SK-N-SH treated with all-trans-retinoic acid at 6 μM for 48 hours (cell line): ENCODE data around the gene MOV10.

Experiments used
- BACH2 ChIP-seq: fragments of 250-450 bp; sonication (Bioruptor Pico); IDR thresholded peaks from 2 replicates; pipeline ENCODE4 v1.9.0; 2021; ENCODE audit warnings: mild to moderate bottlenecking, borderline replicate concordance
- PPARA ChIP-seq: fragments of 250-450 bp; sonication (Bioruptor Pico); IDR thresholded peaks from 2 replicates; pipeline ENCODE4 v1.5.0; 2020; ENCODE audit warnings: mild to moderate bottlenecking, borderline replicate concordance
- TF ChIP-seq, protein P1 (sequence below): fragments of 250-450 bp; sonication (Bioruptor Pico); IDR thresholded peaks from 2 replicates; pipeline ENCODE4 v1.5.1; 2020; ENCODE audit warnings: low read depth, mild to moderate bottlenecking, moderate library complexity
- TF ChIP-seq, protein P2 (sequence below): fragments of 250-450 bp; sonication (Bioruptor Pico); IDR thresholded peaks from 2 replicates; pipeline ENCODE4 v1.8.0; 2020; ENCODE audit warnings: mild to moderate bottlenecking, moderate library complexity, borderline replicate concordance
- TF ChIP-seq, protein P3 (sequence below): fragments of 250-450 bp; sonication (Bioruptor Pico); IDR thresholded peaks from 2 replicates; pipeline ENCODE4 v1.5.1; 2021; ENCODE audit warnings: mild to moderate bottlenecking, moderate library complexity
- TF ChIP-seq, protein P4 (sequence below): fragments of 250-450 bp; sonication (Bioruptor Pico); IDR thresholded peaks from 2 replicates; pipeline ENCODE4 v1.5.0; 2020; ENCODE audit warnings: mild to moderate bottlenecking, moderate library complexity
- TF ChIP-seq, protein P5 (sequence below): fragments of 250-450 bp; sonication (Bioruptor Pico); IDR thresholded peaks from 2 replicates; pipeline ENCODE4 v1.8.0; 2021; ENCODE audit warnings: low read depth, mild to moderate bottlenecking, moderate library complexity, borderline replicate concordance

DNA sequence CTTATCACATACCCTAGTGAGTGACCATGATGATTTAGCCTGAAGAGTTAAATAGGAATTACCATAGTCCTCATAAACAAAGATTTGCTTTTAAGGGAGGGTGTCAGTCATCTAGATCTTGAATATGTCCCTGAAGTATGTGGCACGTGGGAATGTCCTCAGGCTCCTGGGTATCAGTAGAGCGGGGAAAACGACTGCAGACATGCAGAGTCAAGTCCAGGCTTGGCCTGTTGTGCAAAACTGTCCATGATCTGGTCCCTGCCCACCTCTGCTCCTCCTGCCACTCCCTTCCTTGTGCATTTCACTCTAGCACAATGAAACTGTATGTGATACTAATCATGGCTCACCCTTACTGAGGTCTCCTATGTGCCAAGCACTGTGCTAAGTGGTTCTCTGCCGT lies 12.9 kb downstream of the MOV10 start:
- TF ChIP-seq BACH2 = no peak
- TF ChIP-seq, protein P1, sequence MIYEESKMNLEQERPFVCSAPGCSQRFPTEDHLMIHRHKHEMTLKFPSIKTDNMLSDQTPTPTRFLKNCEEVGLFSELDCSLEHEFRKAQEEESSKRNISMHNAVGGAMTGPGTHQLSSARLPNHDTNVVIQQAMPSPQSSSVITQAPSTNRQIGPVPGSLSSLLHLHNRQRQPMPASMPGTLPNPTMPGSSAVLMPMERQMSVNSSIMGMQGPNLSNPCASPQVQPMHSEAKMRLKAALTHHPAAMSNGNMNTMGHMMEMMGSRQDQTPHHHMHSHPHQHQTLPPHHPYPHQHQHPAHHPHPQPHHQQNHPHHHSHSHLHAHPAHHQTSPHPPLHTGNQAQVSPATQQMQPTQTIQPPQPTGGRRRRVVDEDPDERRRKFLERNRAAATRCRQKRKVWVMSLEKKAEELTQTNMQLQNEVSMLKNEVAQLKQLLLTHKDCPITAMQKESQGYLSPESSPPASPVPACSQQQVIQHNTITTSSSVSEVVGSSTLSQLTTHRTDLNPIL (CRISPR knock-in tag) = no peak
- TF ChIP-seq, protein P2, sequence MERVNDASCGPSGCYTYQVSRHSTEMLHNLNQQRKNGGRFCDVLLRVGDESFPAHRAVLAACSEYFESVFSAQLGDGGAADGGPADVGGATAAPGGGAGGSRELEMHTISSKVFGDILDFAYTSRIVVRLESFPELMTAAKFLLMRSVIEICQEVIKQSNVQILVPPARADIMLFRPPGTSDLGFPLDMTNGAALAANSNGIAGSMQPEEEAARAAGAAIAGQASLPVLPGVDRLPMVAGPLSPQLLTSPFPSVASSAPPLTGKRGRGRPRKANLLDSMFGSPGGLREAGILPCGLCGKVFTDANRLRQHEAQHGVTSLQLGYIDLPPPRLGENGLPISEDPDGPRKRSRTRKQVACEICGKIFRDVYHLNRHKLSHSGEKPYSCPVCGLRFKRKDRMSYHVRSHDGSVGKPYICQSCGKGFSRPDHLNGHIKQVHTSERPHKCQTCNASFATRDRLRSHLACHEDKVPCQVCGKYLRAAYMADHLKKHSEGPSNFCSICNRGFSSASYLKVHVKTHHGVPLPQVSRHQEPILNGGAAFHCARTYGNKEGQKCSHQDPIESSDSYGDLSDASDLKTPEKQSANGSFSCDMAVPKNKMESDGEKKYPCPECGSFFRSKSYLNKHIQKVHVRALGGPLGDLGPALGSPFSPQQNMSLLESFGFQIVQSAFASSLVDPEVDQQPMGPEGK = no peak
- TF ChIP-seq, protein P3, sequence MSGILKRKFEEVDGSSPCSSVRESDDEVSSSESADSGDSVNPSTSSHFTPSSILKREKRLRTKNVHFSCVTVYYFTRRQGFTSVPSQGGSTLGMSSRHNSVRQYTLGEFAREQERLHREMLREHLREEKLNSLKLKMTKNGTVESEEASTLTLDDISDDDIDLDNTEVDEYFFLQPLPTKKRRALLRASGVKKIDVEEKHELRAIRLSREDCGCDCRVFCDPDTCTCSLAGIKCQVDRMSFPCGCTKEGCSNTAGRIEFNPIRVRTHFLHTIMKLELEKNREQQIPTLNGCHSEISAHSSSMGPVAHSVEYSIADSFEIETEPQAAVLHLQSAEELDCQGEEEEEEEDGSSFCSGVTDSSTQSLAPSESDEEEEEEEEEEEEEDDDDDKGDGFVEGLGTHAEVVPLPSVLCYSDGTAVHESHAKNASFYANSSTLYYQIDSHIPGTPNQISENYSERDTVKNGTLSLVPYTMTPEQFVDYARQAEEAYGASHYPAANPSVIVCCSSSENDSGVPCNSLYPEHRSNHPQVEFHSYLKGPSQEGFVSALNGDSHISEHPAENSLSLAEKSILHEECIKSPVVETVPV (CRISPR knock-in tag) = no peak
- no peak for TF ChIP-seq PPARA (CRISPR knock-in tag)
- TF ChIP-seq, protein P4, sequence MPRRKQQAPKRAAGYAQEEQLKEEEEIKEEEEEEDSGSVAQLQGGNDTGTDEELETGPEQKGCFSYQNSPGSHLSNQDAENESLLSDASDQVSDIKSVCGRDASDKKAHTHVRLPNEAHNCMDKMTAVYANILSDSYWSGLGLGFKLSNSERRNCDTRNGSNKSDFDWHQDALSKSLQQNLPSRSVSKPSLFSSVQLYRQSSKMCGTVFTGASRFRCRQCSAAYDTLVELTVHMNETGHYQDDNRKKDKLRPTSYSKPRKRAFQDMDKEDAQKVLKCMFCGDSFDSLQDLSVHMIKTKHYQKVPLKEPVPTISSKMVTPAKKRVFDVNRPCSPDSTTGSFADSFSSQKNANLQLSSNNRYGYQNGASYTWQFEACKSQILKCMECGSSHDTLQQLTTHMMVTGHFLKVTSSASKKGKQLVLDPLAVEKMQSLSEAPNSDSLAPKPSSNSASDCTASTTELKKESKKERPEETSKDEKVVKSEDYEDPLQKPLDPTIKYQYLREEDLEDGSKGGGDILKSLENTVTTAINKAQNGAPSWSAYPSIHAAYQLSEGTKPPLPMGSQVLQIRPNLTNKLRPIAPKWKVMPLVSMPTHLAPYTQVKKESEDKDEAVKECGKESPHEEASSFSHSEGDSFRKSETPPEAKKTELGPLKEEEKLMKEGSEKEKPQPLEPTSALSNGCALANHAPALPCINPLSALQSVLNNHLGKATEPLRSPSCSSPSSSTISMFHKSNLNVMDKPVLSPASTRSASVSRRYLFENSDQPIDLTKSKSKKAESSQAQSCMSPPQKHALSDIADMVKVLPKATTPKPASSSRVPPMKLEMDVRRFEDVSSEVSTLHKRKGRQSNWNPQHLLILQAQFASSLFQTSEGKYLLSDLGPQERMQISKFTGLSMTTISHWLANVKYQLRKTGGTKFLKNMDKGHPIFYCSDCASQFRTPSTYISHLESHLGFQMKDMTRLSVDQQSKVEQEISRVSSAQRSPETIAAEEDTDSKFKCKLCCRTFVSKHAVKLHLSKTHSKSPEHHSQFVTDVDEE = no peak
- TF ChIP-seq, protein P5, sequence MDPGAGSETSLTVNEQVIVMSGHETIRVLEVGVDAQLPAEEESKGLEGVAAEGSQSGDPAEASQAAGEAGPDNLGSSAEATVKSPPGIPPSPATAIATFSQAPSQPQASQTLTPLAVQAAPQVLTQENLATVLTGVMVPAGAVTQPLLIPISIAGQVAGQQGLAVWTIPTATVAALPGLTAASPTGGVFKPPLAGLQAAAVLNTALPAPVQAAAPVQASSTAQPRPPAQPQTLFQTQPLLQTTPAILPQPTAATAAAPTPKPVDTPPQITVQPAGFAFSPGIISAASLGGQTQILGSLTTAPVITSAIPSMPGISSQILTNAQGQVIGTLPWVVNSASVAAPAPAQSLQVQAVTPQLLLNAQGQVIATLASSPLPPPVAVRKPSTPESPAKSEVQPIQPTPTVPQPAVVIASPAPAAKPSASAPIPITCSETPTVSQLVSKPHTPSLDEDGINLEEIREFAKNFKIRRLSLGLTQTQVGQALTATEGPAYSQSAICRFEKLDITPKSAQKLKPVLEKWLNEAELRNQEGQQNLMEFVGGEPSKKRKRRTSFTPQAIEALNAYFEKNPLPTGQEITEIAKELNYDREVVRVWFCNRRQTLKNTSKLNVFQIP = no peak
